GM18505 (cell line): ENCODE results near the gene SLC22A4.

Source experiments
- ATAC-seq: cut with Tn5 transposase; IDR thresholded peaks from one replicate; pipeline ENCODE4 v1.9.1; 2021; ENCODE audit not compliant: unreplicated experiment
- POLR2A ChIP-seq: IDR thresholded peaks from 4 replicates; pipeline ENCODE4 v1.6.1; 2011; ENCODE audit warnings: borderline replicate concordance; ENCODE audit not compliant: insufficient read depth, insufficient read length; ENCODE audit errors: extremely low read depth

Gene SLC22A4

DNA sequence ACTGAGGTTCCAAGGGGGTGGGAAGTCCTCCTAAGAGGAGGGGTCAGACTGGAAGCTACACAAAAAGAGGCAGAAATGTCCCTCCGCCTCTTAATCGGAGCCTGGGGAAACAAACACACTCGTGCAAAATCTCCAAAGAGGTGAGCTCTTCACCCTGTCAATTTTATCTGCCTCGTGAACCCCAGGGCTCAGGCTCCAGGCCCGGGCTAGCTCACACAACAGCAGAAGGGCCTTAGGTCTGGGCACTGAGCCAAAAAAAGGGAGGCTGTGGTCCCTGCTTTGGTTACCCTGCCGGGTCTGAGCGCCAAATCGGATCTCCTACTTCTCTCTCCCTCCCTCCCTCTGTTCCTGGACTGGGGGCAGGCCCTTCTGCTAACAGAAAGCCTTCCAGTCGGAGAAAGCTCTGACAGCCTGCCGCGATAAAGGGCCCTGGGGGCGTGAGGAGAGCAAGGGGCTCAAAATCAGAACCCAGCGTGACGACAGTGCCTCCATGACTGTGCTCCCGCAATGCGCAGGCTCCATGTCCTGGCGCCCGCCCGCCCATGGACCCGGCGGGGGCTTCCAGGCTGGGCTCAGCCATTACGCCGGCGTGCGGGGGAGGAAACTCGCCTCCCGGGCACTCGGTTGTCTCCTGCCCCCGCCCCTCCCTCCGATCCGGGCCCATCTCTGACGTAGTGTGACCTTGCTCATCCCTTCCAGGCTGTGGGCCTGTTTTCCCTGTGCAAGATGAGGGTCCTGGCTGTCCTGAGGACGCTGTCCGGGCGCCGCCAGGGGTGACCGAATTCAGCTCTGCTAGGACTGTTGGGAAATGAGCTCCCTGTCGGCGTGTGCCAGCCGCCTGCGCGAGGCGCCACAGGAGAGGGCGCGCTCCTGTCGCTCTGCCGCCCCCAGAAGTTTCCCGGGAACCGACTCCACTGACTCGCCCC, 865 bp upstream of the SLC22A4 start:
- peak; percentile 35 for ATAC-seq
- TF ChIP-seq POLR2A: peak; percentile 7

DNA sequence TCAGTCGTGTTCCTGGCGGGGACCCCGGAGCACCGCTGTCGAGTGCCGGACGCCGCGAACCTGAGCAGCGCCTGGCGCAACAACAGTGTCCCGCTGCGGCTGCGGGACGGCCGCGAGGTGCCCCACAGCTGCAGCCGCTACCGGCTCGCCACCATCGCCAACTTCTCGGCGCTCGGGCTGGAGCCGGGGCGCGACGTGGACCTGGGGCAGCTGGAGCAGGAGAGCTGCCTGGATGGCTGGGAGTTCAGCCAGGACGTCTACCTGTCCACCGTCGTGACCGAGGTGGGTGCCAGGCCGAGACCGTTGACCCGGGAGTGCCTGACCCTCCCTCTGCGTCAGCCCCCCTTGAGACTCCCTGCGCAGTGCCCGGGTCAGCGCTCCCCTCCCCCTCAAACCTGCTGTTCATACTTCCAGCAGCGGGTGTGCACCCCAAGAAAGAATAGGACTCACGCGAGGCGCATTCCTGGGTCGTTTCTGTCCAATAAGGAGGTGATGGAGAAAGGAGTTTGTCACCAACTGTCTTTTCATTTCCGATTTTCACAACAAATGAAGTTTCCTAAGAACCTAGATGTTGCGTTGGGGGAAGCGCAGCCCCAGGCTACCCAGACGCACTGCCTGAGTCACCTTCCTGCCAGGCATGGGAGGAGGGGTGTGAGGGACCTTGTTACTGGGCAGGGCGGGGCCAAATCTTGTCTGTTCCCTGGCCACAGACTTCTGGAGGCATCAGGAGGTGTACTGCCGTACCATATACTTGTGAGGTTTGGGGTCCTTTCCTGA, 722 bp downstream of the SLC22A4 start:
- ATAC-seq: peak; percentile 12
- TF ChIP-seq POLR2A: no peak

- no peak for ATAC-seq
Measured at GRCh38 chr5:132295505-132296411, 1.6 kb downstream of the SLC22A4 start.

GRCh38 chr5:132296412-132297016, 2.3 kb downstream of the SLC22A4 start:
- TF ChIP-seq POLR2A: no peak
- ATAC-seq: no peak

More at GRCh38 chr5:132295505-132296411, 1.6 kb downstream of the SLC22A4 start:
- TF ChIP-seq POLR2A: no peak

DNA sequence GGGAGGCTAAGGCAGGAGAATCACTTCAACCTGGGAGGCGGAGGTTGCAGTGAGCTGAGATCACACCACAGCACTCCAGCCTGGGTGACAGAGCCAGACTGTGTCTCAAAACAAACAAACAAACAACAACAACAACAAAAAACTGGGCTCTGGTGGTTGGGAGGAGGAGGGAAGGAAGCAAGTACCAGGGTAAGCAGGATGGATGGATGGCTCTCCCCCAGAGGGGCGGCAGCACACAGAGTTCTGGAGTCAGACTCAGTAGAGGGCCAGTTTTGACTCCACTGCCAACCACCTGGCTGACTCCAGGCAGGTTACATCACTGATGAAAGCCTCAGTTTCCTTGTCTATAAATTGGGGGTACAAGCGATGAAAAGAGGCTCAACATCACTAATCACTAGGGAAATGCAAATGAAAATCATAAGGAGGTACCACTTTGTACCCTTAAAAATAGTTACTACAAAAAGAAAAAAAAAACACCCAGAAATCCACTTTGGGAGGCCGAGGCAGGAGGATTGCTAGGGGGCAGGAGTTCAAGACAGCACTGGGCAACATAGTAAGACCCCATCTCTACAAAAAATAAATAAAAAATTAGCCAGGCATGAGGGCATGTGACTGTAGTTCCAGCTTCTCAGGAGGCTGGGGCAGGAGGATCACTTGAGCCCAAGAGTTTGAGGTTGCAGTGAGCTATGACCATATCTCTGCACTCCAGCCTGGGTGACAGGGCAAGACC, 3.2 kb downstream of the SLC22A4 start:
- ATAC-seq: no peak
- TF ChIP-seq POLR2A: no peak

DNA sequence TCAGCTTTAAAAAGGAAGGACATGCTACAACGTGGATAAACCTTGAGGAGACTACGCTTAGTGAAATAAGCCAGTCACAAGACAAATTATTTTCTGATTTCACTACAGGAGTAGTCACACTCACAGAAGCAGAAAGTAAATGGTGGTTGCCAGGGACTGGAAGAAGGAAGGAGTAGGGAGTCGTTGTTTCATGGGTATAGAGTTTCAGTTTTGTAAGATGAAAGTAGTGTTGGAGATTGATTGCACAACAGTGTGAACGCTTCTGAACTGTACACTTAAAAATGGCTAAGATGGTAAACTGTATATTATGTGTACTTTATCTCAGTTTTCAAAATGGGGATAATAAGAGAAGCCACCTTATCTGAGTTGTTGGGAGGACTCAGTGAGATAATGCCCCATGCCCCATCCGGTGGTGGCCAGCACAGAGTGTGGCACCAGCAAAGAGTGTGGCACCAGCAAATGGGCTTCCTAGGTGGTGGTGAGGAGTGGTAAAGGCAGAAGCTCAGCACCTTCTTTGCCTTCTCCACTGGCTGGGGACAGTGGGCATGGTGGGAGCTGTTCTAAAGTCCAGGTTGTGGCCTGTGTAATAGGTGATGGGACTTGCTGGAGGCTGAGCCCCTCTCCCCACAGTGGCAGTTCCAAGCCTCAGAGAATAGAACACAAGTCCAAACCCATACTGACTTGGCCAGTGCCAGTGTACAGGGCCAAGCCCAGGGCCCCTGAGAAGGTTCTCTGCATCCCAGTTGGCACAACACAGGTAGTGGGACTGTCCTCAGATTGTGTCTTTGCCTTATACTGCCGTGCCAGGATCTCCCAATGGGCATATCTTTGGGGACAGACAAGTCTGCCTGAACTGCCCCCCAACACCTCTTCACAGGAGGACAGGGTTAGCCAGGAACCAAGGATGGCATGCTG, 4.4 kb downstream of the SLC22A4 start:
- ATAC-seq: no peak
- TF ChIP-seq POLR2A: no peak

GRCh38 chr5:132299917-132300316, 5.7 kb downstream of the SLC22A4 start:
- no peak for ATAC-seq

GRCh38 chr5:132300577-132301343, 6.6 kb downstream of the SLC22A4 start:
- TF ChIP-seq POLR2A: no peak

More at GRCh38 chr5:132299917-132300316, 5.7 kb downstream of the SLC22A4 start:
- TF ChIP-seq POLR2A: no peak

DNA sequence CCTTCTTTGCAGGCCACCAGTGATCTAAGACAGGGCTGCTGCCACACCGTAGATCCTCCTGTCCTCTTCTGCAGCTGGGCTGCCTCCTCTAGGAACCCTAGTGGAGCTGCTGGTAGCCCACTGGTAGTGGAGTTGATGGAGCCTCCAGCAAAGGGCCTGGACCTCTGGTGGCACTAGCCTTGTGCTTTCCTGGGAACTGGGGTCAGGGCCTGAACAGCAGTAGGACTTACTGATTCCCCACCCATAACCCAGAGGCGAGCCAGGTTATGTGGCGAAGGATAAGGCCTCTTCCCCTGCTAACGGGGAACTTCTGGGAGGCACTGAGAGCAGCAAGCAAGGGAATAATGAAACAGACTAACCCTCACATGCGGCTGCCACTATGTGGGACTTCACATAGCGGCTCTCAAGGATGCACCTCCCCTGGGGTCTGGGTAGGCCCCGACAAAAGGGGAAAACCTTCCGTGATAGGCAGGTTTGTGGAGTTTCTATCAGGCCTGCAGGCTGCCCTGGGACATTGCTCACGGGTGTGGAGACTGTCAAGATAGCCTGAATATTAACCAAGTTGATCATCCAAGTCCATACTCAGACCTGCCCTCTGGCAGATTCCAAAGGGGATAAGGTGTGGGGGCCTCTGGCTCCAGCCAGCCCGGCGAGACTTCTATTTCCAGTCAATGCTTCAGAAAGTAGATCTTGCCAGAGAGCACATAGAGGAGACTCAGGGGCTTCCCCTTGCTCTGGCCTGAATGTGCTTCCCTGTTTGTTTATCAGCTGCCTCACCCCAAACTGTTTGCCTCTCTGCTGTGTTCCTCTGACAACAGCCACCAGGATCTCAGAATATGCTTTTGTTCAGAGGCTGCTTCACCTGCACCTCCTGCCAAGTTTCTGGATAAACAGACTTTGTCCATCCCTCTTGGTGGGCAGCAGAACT, 7.4 kb downstream of the SLC22A4 start:
- no peak for ATAC-seq
- TF ChIP-seq POLR2A: no peak

More at GRCh38 chr5:132300577-132301343, 6.6 kb downstream of the SLC22A4 start:
- ATAC-seq: no peak
